Measurements from ENCODE around the gene TMEM72. TPM values are rescaled to one million over a fixed set of nuclear protein-coding genes. Genes with fewer than 3 reads are reported as not detected.
A peak's percentile ranks its signal among the peaks of the same experiment; 100 is the strongest.

TMEM72 gene
- total RNA-seq, 2 experiments from 2014 or later, result not detected

GRCh38 chr10:44936314-44936975, 25.3 kb downstream of the TMEM72 start:
- POLR2A ChIA-PET, result no interaction called here
- peaks cover 2% of the 10 kb centered on the region for H3K27me3 Mint-ChIP-seq
- no peaks in the 10 kb centered on the region for H3K36me3 Mint-ChIP-seq (ENCODE audit: low read depth)
- no peak overlapping the region for H3K27ac Mint-ChIP-seq
- no peak for ATAC-seq
- no peak overlapping the region for H3K4me3 Mint-ChIP-seq
- intact Hi-C loops (cut with DNase I, micrococcal nuclease), result no loop called here
- DNase-seq, result no peak
- H3K4me1 Mint-ChIP-seq, result peaks cover 5% of the 10 kb centered on the region
- H3K9me3 Mint-ChIP-seq (ENCODE audit: low read depth), result no peaks in the 10 kb centered on the region
- CTCF ChIA-PET, result interaction anchor here (1.9 kb wide), 1 partner anchor 17 kb away, joined by 6 read pairs; no protein-coding TSS in a partner anchor

GRCh38 chr10:44937196-44938005, 26.3 kb downstream of the TMEM72 start:
- ChIA-PET POLR2A (no interaction called here), CTCF (interaction anchor here (1.9 kb wide), 1 partner anchor 16 kb away, joined by 6 read pairs; no protein-coding TSS in a partner anchor)
- H3K4me3 Mint-ChIP-seq, result no peak overlapping the region
- H3K4me1 Mint-ChIP-seq, result peaks cover 5% of the 10 kb centered on the region
- H3K9me3 Mint-ChIP-seq (ENCODE audit: low read depth), result no peaks in the 10 kb centered on the region
- H3K27me3 Mint-ChIP-seq, result peaks cover 2% of the 10 kb centered on the region
- ATAC-seq (no peak), DNase-seq (no peak)
- no peaks in the 10 kb centered on the region for H3K36me3 Mint-ChIP-seq (ENCODE audit: low read depth)
- intact Hi-C loops (cut with DNase I, micrococcal nuclease), result no loop called here
- no peak overlapping the region for H3K27ac Mint-ChIP-seq

- POLR2A ChIA-PET, result no interaction called here
These were observed 27.8 kb downstream of the TMEM72 start for GRCh38 chr10:44938956-44939355.

GRCh38 chr10:44939691-44940401, 28.7 kb downstream of the TMEM72 start:
- H3K36me3 Mint-ChIP-seq (ENCODE audit: low read depth), result no peaks in the 10 kb centered on the region
- ATAC-seq (no peak), DNase-seq (no peak)
- H3K27me3 Mint-ChIP-seq, result peaks cover 12% of the 10 kb centered on the region
- ChIA-PET POLR2A (no interaction called here), CTCF (no interaction called here)
- H3K4me1 Mint-ChIP-seq, result peaks cover 5% of the 10 kb centered on the region
- peaks cover 7% of the 10 kb centered on the region for H3K9me3 Mint-ChIP-seq (ENCODE audit: low read depth)
- intact Hi-C loops (cut with DNase I, micrococcal nuclease), result no loop called here
- H3K27ac Mint-ChIP-seq, result no peak overlapping the region
- no peak overlapping the region for H3K4me3 Mint-ChIP-seq

More at GRCh38 chr10:44938956-44939355, 27.8 kb downstream of the TMEM72 start:
- no peak for ATAC-seq
- Mint-ChIP-seq H3K9me3 (ENCODE audit: low read depth) (no peaks in the 10 kb centered on the region), H3K36me3 (ENCODE audit: low read depth) (no peaks in the 10 kb centered on the region), H3K4me1 (peaks cover 5% of the 10 kb centered on the region), H3K27ac (no peak overlapping the region), H3K27me3 (peaks cover 9% of the 10 kb centered on the region), H3K4me3 (no peak overlapping the region)
- DNase-seq, result no peak
- intact Hi-C loops (cut with DNase I, micrococcal nuclease), result no loop called here
- CTCF ChIA-PET, result no interaction called here

- intact Hi-C loops (cut with DNase I, micrococcal nuclease), result no loop called here
- Mint-ChIP-seq H3K4me3 (no peak overlapping the region), H3K36me3 (ENCODE audit: low read depth) (no peaks in the 10 kb centered on the region), H3K27ac (no peak overlapping the region), H3K4me1 (peaks cover 2% of the 10 kb centered on the region), H3K9me3 (ENCODE audit: low read depth) (peaks cover 11% of the 10 kb centered on the region), H3K27me3 (peaks cover 12% of the 10 kb centered on the region)
- ATAC-seq (no peak), DNase-seq (no peak)
- ChIA-PET POLR2A (no interaction called here), CTCF (interaction anchor here (0.7 to 2.5 kb wide), 3 partner anchors 9 to 14 kb away, joined by 3 to 7 read pairs (median 3); no protein-coding TSS in a partner anchor)
These were observed 33.2 kb downstream of the TMEM72 start for GRCh38 chr10:44944354-44944753.

GRCh38 chr10:44946205-44946604, 35.1 kb downstream of the TMEM72 start:
- DNase-seq (no peak), ATAC-seq (peak; percentile 82)
- Mint-ChIP-seq H3K27ac (no peak overlapping the region), H3K36me3 (ENCODE audit: low read depth) (no peaks in the 10 kb centered on the region), H3K4me1 (peaks cover 2% of the 10 kb centered on the region), H3K27me3 (peaks cover 10% of the 10 kb centered on the region), H3K9me3 (ENCODE audit: low read depth) (peaks cover 11% of the 10 kb centered on the region), H3K4me3 (no peak overlapping the region)
- CTCF ChIA-PET, result interaction anchor here (0.6 to 2.5 kb wide), 4 partner anchors 14 to 1661 kb away, joined by 3 to 7 read pairs (median 3); no protein-coding TSS in a partner anchor
- POLR2A ChIA-PET, result no interaction called here
- intact Hi-C loops (cut with DNase I, micrococcal nuclease), result loop anchor here in 1 of 2 experiments (1.0 kb wide), 1 partner anchor 31 kb away; no protein-coding TSS in a partner anchor

GRCh38 chr10:44947371-44948152, 36.4 kb downstream of the TMEM72 start:
- no peak overlapping the region for H3K4me3 Mint-ChIP-seq
- peaks cover 2% of the 10 kb centered on the region for H3K4me1 Mint-ChIP-seq
- CTCF ChIA-PET, result interaction anchor here (1.0 kb wide), 1 partner anchor 20 kb away, joined by 3 read pairs; no protein-coding TSS in a partner anchor
- no peaks in the 10 kb centered on the region for H3K36me3 Mint-ChIP-seq (ENCODE audit: low read depth)
- ATAC-seq (no peak), DNase-seq (no peak)
- POLR2A ChIA-PET, result no interaction called here
- intact Hi-C loops (cut with DNase I, micrococcal nuclease), result no loop called here
- H3K27ac Mint-ChIP-seq, result no peak overlapping the region
- H3K9me3 Mint-ChIP-seq (ENCODE audit: low read depth), result peaks cover 11% of the 10 kb centered on the region
- peaks cover 9% of the 10 kb centered on the region for H3K27me3 Mint-ChIP-seq

GRCh38 chr10:44948642-44949041, 37.5 kb downstream of the TMEM72 start:
- CTCF ChIA-PET, result interaction anchor here (1.0 kb wide), 1 partner anchor 15 kb away, joined by 3 read pairs; no protein-coding TSS in a partner anchor
- Mint-ChIP-seq H3K27ac (no peak overlapping the region), H3K27me3 (peaks cover 3% of the 10 kb centered on the region), H3K36me3 (ENCODE audit: low read depth) (no peaks in the 10 kb centered on the region), H3K9me3 (ENCODE audit: low read depth) (peaks cover 11% of the 10 kb centered on the region), H3K4me3 (no peak overlapping the region), H3K4me1 (peaks cover 2% of the 10 kb centered on the region)
- intact Hi-C loops (cut with DNase I, micrococcal nuclease), result no loop called here
- POLR2A ChIA-PET, result no interaction called here
- DNase-seq (no peak), ATAC-seq (no peak)

GRCh38 chr10:44949127-44949802, 38.1 kb downstream of the TMEM72 start:
- H3K4me1 Mint-ChIP-seq, result peaks cover 2% of the 10 kb centered on the region
- H3K36me3 Mint-ChIP-seq (ENCODE audit: low read depth), result no peaks in the 10 kb centered on the region
- peaks cover 8% of the 10 kb centered on the region for H3K9me3 Mint-ChIP-seq (ENCODE audit: low read depth)
- H3K27ac Mint-ChIP-seq, result no peak overlapping the region
- no peak for DNase-seq
- POLR2A ChIA-PET, result no interaction called here
- H3K4me3 Mint-ChIP-seq, result no peak overlapping the region
- intact Hi-C loops (cut with DNase I, micrococcal nuclease), result no loop called here
- H3K27me3 Mint-ChIP-seq, result peaks cover 2% of the 10 kb centered on the region
- no peak for ATAC-seq
- CTCF ChIA-PET, result interaction anchor here (0.9 to 1.0 kb wide), 2 partner anchors 15 to 16 kb away, joined by 3 to 4 read pairs; no protein-coding TSS in a partner anchor

- Mint-ChIP-seq H3K27me3 (no peaks in the 10 kb centered on the region), H3K36me3 (ENCODE audit: low read depth) (no peaks in the 10 kb centered on the region), H3K4me3 (no peak overlapping the region), H3K27ac (no peak overlapping the region), H3K9me3 (ENCODE audit: low read depth) (peaks cover 3% of the 10 kb centered on the region), H3K4me1 (peaks cover 2% of the 10 kb centered on the region)
- intact Hi-C loops (cut with DNase I, micrococcal nuclease), result no loop called here
- CTCF ChIA-PET, result interaction anchor here (0.9 kb wide), 1 partner anchor 16 kb away, joined by 4 read pairs; no protein-coding TSS in a partner anchor
- DNase-seq, result no peak
- ATAC-seq, result no peak
- POLR2A ChIA-PET, result no interaction called here
These were observed 38.8 kb downstream of the TMEM72 start for GRCh38 chr10:44949915-44950314.

Data from activated CD4-positive, alpha-beta T cell treated with anti-CD3 and anti-CD28 coated beads for 36 hours (primary cell).